ENCODE data around the gene GALNTL6.

- TF ChIP-seq, protein P1, sequence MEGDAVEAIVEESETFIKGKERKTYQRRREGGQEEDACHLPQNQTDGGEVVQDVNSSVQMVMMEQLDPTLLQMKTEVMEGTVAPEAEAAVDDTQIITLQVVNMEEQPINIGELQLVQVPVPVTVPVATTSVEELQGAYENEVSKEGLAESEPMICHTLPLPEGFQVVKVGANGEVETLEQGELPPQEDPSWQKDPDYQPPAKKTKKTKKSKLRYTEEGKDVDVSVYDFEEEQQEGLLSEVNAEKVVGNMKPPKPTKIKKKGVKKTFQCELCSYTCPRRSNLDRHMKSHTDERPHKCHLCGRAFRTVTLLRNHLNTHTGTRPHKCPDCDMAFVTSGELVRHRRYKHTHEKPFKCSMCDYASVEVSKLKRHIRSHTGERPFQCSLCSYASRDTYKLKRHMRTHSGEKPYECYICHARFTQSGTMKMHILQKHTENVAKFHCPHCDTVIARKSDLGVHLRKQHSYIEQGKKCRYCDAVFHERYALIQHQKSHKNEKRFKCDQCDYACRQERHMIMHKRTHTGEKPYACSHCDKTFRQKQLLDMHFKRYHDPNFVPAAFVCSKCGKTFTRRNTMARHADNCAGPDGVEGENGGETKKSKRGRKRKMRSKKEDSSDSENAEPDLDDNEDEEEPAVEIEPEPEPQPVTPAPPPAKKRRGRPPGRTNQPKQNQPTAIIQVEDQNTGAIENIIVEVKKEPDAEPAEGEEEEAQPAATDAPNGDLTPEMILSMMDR (IDR thresholded peaks at IDR 0.05) = no peak
- no peak for TF ChIP-seq POLR2A (IDR thresholded peaks at IDR 0.05)
- TF ChIP-seq EP300 (IDR thresholded peaks at IDR 0.05; ENCODE audit: low read depth) = no peak
These were observed 510.1 kb downstream of the GALNTL6 start for GRCh38 chr4:172323288-172323687.
